HepG2 (cell line): Measurements from ENCODE around the gene VAMP2. TPM values are rescaled to one million over a fixed set of nuclear protein-coding genes. Genes with fewer than 3 reads are reported as not detected.

ENCODE experiments used
- ARNT2 ChIP-seq: sonication (generic); formaldehyde crosslinking; IDR thresholded peaks from 2 replicates; pipeline ENCODE4 v1.8.0; 2022; ENCODE audit warnings: mild to moderate bottlenecking, low read depth, missing genetic modification reagents, moderate library complexity
- ASH2L ChIP-seq: fragments of 300-600, 200-600 bp; sonication (generic); IDR thresholded peaks from 2 replicates; pipeline ENCODE4 v1.7.0; 2017; ENCODE audit warnings: low read depth, mild to moderate bottlenecking, moderate library complexity, mixed read lengths, low read length; ENCODE audit not compliant: insufficient read length
- FOXK1 ChIP-seq: sonication (generic); formaldehyde crosslinking; IDR thresholded peaks from 2 replicates; pipeline ENCODE4 v1.4.0; 2020; ENCODE audit warnings: low read depth, missing genetic modification reagents, borderline replicate concordance
- HNRNPH1 ChIP-seq: fragments of 200-400 bp; formaldehyde crosslinking; optimal IDR thresholded peaks from 2 replicates; pipeline ENCODE3; 2017; ENCODE audit warnings: mild to moderate bottlenecking, low read depth, low read length
- MATR3 ChIP-seq: sonication (generic); formaldehyde crosslinking; IDR thresholded peaks from 2 replicates; pipeline ENCODE4 v1.4.0; 2020; ENCODE audit warnings: missing genetic modification reagents
- REL ChIP-seq: sonication (generic); formaldehyde crosslinking; conservative IDR thresholded peaks from 2 replicates; pipeline ENCODE4 v1.8.0; 2022; ENCODE audit warnings: mild to moderate bottlenecking, missing genetic modification reagents, moderate library complexity
- RFXAP ChIP-seq: sonication (generic); formaldehyde crosslinking; IDR thresholded peaks from 2 replicates; pipeline ENCODE4 v1.4.0; 2020; ENCODE audit warnings: missing genetic modification reagents, borderline replicate concordance
- ZNF282 ChIP-seq: fragments of 450-650 bp; IDR thresholded peaks from 2 replicates; pipeline ENCODE4 v1.6.1; 2018; ENCODE audit not compliant: partially characterized antibody
- ZNF432 ChIP-seq: sonication (generic); formaldehyde crosslinking; IDR thresholded peaks from 2 replicates; pipeline ENCODE4 v1.5.0; 2020; ENCODE audit warnings: missing genetic modification reagents, mild to moderate bottlenecking, borderline replicate concordance
- ZNF552 ChIP-seq: sonication (generic); formaldehyde crosslinking; IDR thresholded peaks from 2 replicates; pipeline ENCODE4 v1.9.0; 2022; ENCODE audit warnings: missing genetic modification reagents, mild to moderate bottlenecking, borderline replicate concordance
- ZNF773 ChIP-seq: sonication (generic); formaldehyde crosslinking; IDR thresholded peaks from 2 replicates; pipeline ENCODE4 v1.4.0; 2020; ENCODE audit warnings: missing genetic modification reagents, borderline replicate concordance
- ZNF879 ChIP-seq: sonication (generic); formaldehyde crosslinking; IDR thresholded peaks from 2 replicates; pipeline ENCODE4 v1.8.1; 2023; ENCODE audit warnings: missing genetic modification reagents
- ZSCAN21 ChIP-seq: sonication (generic); formaldehyde crosslinking; IDR thresholded peaks from 2 replicates; pipeline ENCODE4 v1.8.0; 2022; ENCODE audit warnings: mild to moderate bottlenecking, missing genetic modification reagents, moderate library complexity, borderline replicate concordance
- polyA plus RNA-seq, 8 experiments: library from polyadenylated mRNA; depleted of rRNA in 3 of 8; stranded (reverse) in 7 of 8; unstranded in 1 of 8; fragments of >200 nt; fragmentation: Illumina TruSeq in 4 of 8; extraction: Trizol in 4 of 8; gene quantifications; 2 replicates each; pipeline versions ENCODE4 v1.2.1 to v1.2.3, GENCODE V29; 2011 to 2016; ENCODE audit warnings: low read depth in 4 of 8, missing spikeins in 1 of 8, mixed read lengths in 1 of 8; ENCODE audit not compliant: insufficient read depth in 1 of 8
- total RNA-seq, 5 experiments: library from RNA; depleted of rRNA; stranded (reverse); fragments of >200 nt; fragmentation: Illumina TruSeq; extraction: Trizol; gene quantifications; 2 replicates each; pipeline ENCODE4 v1.2.3, GENCODE V29; 2016; ENCODE audit warnings: low read depth in 1 of 5
- TF ChIP-seq, protein P1 (sequence below): sonication (generic); formaldehyde crosslinking; IDR thresholded peaks from one replicate; pipeline ENCODE4 v1.5.1; 2020; ENCODE audit warnings: mild to moderate bottlenecking, missing genetic modification reagents; ENCODE audit errors: not compliant biosample characterization
- TF ChIP-seq, protein P2 (sequence below), 2 experiments: IDR thresholded peaks; 2 replicates each; pipeline ENCODE4 v1.6.1; 2011 to 2012; ENCODE audit warnings: low read length in 2 of 2, borderline replicate concordance in 1 of 2, low read depth in 1 of 2, mild to moderate bottlenecking in 1 of 2, moderate library complexity in 1 of 2

VAMP2 gene
- total and polyA plus RNA-seq, 2 of the 13 experiments (the other 11 are each of a cell fraction or from before 2014, with no cell fraction given) = 3.9 to 17.2 TPM

DNA sequence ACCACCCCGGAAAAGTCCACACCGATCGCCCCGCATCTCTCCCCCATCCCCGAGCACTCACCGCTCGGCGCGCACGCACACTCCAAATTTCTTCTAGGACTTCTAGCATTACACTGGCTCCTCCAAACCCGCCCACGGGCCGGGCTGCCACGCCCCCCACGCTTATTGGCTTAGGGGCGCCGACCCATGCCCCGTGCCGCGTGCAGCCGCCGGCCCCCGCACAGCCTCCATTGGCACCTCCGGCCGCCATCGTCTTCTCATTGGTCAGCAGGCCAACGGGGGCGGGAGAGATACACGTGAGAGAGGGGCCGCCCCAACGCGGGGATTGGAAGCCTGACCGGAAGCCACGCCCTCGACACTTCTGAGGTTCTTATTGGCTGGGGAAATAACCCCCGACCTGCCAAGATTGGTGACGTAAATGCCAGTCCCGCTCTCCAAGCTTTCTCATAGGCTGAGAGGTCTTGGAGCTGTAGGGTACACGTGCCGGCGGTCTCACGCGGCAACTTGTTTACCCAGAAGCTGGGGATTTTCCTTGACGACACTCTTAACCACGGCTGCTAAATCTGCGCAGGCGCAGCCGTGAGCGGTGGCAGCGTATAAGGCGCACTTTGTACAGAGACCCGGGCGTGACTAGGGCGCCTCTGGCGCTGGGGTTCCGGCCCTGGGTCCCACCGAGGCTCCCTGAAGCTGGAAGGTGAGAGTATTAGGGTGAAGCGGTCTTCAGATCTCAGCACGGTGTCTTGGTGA is 6.3 kb downstream of the VAMP2 start (continued):
- TF ChIP-seq, protein P1, sequence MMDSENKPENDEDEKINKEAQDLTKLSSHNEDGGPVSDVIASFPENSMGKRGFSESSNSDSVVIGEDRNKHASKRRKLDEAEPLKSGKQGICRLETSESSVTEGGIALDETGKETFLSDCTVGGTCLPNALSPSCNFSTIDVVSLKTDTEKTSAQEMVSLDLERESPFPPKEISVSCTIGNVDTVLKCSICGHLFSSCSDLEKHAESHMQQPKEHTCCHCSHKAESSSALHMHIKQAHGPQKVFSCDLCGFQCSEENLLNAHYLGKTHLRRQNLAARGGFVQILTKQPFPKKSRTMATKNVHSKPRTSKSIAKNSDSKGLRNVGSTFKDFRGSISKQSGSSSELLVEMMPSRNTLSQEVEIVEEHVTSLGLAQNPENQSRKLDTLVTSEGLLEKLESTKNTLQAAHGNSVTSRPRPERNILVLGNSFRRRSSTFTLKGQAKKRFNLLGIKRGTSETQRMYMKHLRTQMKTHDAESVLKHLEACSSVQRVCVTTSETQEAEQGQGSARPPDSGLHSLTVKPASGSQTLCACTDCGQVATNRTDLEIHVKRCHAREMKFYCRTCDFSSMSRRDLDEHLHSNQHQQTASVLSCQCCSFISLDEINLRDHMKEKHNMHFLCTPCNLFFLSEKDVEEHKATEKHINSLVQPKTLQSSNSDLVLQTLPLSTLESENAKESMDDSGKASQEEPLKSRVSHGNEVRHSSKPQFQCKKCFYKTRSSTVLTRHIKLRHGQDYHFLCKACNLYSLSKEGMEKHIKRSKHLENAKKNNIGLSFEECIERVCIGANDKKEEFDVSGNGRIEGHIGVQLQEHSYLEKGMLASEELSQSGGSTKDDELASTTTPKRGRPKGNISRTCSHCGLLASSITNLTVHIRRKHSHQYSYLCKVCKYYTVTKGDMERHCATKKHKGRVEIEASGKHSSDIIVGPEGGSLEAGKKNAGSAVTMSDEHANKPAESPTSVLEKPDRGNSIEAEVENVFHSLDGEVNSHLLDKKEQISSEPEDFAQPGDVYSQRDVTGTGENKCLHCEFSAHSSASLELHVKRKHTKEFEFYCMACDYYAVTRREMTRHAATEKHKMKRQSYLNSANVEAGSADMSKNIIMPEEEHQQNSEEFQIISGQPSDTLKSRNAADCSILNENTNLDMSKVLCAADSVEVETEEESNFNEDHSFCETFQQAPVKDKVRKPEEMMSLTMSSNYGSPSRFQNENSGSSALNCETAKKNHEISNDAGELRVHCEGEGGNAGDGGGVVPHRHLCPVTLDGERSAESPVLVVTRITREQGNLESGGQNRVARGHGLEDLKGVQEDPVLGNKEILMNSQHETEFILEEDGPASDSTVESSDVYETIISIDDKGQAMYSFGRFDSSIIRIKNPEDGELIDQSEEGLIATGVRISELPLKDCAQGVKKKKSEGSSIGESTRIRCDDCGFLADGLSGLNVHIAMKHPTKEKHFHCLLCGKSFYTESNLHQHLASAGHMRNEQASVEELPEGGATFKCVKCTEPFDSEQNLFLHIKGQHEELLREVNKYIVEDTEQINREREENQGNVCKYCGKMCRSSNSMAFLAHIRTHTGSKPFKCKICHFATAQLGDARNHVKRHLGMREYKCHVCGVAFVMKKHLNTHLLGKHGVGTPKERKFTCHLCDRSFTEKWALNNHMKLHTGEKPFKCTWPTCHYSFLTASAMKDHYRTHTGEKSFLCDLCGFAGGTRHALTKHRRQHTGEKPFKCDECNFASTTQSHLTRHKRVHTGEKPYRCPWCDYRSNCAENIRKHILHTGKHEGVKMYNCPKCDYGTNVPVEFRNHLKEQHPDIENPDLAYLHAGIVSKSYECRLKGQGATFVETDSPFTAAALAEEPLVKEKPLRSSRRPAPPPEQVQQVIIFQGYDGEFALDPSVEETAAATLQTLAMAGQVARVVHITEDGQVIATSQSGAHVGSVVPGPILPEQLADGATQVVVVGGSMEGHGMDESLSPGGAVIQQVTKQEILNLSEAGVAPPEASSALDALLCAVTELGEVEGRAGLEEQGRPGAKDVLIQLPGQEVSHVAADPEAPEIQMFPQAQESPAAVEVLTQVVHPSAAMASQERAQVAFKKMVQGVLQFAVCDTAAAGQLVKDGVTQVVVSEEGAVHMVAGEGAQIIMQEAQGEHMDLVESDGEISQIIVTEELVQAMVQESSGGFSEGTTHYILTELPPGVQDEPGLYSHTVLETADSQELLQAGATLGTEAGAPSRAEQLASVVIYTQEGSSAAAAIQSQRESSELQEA = no peak
- no peak for TF ChIP-seq REL (CRISPR knock-in tag)
- no peak for TF ChIP-seq ZNF432 (CRISPR knock-in tag)
- no peak for TF ChIP-seq ZNF773 (CRISPR knock-in tag)
- TF ChIP-seq, protein P2, sequence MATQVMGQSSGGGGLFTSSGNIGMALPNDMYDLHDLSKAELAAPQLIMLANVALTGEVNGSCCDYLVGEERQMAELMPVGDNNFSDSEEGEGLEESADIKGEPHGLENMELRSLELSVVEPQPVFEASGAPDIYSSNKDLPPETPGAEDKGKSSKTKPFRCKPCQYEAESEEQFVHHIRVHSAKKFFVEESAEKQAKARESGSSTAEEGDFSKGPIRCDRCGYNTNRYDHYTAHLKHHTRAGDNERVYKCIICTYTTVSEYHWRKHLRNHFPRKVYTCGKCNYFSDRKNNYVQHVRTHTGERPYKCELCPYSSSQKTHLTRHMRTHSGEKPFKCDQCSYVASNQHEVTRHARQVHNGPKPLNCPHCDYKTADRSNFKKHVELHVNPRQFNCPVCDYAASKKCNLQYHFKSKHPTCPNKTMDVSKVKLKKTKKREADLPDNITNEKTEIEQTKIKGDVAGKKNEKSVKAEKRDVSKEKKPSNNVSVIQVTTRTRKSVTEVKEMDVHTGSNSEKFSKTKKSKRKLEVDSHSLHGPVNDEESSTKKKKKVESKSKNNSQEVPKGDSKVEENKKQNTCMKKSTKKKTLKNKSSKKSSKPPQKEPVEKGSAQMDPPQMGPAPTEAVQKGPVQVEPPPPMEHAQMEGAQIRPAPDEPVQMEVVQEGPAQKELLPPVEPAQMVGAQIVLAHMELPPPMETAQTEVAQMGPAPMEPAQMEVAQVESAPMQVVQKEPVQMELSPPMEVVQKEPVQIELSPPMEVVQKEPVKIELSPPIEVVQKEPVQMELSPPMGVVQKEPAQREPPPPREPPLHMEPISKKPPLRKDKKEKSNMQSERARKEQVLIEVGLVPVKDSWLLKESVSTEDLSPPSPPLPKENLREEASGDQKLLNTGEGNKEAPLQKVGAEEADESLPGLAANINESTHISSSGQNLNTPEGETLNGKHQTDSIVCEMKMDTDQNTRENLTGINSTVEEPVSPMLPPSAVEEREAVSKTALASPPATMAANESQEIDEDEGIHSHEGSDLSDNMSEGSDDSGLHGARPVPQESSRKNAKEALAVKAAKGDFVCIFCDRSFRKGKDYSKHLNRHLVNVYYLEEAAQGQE (IDR thresholded peaks at IDR 0.05; ENCODE audit: borderline replicate concordance in 1 of 2, low read depth in 1 of 2, low read length in 2 of 2) = no peak
- TF ChIP-seq ASH2L = no peak
- TF ChIP-seq ARNT2 = no peak
- peak; percentile 59; the same call in 1 of the 2 replicates for TF ChIP-seq RFXAP (CRISPR knock-in tag)
- no peak for TF ChIP-seq MATR3 (CRISPR knock-in tag)
- no peak for TF ChIP-seq ZNF282
- no peak for TF ChIP-seq ZNF879 (CRISPR knock-in tag)
- 0 out of 2 replicates have a peak, but pooled peaks have one; percentile 55 for TF ChIP-seq ZNF552 (CRISPR knock-in tag)
- TF ChIP-seq ZSCAN21 (CRISPR knock-in tag) = no peak
- no peak for TF ChIP-seq HNRNPH1
- TF ChIP-seq FOXK1 (CRISPR knock-in tag) = peak; percentile 66
